HG03103 (cell line): ENCODE results near the gene ADCY10.
"Not testable (repeated sequence)": the region's sequence is repeated elsewhere in the genome, so short reads cannot be mapped to it uniquely, and the experiment has no call there.

Experiments used
- ATAC-seq: cut with Tn5 transposase; IDR thresholded peaks from one replicate; pipeline ENCODE4 v1.9.1; 2021; ENCODE audit warnings: low read depth; ENCODE audit not compliant: unreplicated experiment

The ADCY10 gene

DNA sequence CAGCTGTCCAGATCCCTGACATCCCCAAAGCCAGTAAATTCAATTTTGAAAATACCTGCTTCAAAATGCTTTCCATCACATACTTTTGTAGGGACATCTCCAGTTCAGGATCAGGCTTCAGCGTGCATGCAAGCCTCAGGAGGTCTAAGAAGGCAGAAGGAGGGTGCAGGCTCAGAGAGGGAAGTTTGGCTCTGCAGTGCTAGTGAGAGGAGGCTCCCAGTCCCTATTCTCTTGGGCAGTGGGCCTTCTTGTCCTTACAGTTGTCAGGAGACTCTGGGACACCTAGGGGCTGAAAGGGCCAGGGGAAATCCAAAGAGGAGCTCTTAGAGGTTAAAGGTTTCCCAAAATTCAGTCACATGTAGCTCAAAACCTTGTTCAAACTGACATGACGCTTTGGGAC lies 20.1 kb downstream of the ADCY10 start:
- ATAC-seq, result no peak

DNA sequence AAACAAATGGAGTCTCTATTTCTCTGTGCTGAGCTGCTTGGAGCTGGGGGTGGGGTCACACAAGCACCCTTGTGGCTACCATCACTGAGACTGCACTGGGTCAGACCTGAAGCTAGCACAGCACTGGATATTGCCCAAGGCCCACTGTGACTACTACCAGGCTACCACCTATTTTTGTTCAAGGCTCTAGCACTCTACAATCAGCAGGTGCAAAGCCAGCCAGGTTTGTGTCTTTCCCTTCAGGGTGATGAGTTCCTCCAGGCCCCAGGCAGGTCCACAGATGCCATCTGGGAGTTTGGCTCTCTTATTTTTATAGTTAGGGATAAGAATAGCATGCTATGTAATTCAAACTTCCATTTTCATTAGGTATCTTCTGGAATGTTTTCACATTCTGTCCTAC lies 23.5 kb downstream of the ADCY10 start:
- no peak for ATAC-seq

DNA sequence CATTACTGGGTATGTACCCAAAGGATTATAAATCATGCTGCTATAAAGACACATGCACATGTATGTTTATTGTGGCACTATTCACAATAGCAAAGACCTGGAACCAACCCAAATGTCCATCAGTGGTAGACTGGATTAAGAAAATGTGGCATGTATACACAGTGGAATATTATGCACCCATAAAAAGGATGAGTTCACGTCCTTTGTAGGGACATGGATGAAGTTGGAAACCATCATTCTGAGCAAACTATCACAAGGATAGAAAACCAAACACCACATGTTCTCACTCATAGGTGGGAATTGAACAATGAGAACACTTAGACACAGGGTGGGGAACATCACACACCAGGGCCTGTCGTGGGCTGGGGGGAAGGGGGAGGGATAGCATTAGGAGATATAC lies 26.7 kb downstream of the ADCY10 start:
- ATAC-seq, result not testable (repeated sequence)

DNA sequence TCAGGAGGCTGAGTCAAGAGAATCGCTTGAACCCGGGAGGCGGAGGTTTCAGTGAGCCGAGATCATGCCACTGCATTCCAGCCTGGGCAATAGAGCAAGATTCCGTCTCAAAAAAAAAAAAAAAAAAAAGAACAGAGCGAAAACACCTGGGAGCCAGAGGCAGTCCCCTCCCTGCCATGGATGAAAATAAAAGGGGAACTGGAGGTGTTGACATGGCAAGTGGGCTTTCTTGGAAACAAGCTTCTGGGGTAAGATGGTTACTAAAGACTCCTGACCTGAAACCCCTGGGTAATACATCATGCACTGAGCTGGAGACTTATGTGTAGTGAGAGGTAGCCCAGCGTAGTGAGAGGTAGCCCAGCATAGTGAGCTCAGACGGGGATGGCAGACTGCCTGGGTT lies 31.6 kb downstream of the ADCY10 start:
- ATAC-seq, result no peak

DNA sequence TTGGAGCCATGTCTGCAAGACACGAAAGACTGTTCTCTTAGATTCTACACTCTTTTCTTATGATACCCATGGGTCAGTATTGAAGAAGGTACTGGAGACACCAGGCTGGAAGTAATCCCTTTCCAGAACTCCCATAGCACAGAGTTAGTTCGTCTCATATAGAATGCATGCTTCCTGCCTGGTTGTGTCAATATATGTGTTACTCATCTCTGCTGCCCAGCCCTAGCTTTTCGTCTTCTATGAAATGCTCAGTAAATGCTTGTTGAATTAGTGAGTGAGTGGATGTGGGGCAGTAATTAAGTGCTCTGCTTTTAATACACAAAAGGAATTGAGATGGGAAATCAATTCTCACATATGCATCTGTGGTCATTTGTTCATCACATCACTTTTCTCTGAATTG lies 32.1 kb downstream of the ADCY10 start:
- ATAC-seq, result no peak

DNA sequence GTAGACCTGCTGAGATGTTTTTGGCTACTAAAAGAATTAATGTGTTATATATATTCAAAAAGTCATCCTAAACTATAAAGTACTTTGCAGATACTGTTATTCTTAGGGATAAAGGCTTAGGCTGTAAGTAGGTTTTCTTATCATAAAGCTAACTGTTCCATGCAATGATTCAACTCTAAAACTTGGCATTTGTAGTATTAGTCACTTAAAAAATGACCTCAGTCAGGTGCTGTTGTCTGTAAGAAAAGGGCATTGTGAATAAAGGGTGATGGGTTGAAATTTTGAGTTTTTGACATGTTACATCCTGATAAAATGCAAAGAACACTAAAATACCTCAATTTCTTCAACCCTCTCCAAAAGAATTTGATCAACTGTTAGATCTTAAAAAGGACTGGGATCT lies 32.9 kb downstream of the ADCY10 start:
- no peak for ATAC-seq

DNA sequence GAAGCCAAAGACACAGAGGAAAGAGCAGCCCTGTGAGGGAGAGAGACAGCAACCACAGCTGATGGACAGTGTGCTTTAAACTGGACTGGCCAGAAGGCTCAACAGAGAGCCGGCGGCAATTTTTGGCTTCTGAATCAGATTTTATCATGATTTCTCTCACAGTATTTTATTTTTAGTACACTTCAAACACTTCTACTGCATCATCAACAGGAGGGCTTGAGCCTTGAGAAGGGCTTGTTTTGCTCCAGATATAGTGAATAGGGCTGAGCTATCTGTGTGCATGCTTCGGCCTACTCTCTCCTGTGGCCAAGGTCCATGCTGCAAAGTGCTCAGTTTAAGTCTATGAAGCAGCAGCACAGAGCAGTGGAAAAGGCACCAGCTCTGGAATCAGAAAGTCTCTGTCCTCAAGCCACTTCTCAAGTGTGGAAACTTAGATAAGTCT lies 33.3 kb downstream of the ADCY10 start:
- ATAC-seq, result no peak

DNA sequence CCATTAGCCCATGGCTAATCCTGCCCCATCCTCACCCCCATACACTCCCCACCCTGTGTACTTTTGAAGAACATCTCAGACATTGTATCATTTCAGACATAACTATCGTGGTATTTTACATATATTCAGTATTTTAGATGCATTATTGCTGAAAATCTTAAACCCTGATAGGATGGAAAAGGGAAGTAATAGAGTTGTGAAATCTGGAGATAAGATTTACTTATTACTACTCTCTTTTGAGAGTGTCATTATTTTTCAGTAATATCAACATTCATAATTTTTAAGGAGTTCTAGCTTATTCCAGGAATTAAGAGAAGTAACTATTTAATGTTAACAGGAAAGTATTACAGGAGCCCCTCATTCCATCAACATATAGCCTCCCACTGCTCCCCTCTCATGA lies 34.4 kb downstream of the ADCY10 start:
- ATAC-seq, result no peak

DNA sequence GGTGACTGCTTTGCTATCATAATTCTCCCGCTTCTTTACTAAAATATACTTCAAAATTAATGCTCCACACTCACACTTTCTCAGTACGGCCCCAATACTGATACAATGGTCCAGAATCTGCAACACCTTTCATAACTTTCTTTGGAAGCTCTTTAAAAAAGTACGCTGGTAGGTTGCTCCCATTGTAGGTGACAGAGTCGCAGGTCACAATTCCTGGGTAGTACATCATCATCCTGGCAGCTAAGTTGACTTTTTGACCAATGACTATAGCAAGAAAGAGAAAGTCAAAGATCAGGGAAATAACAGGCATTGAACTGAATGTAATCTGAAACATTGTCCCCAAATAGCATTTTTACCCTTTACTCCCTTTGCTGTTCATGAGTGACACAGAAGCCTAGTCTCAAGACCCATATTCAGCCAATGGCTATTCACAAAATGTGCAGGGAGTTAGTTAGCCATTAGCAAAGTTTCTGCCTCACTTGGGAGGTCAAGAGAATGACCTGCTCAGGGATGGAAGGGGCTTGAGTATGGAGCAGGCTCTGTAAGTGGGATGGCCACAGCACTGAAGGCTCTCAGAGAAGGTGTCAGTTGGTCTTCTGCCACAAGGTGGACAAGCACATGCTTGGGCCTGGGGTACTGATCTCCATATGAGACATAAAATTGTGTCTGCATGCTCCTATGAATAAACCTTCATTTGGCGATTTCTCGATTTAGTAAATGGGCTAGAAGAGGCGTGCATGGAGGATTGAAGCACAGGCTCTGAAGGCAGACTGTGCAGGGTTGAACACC lies 35.4 kb downstream of the ADCY10 start:
- no peak for ATAC-seq

DNA sequence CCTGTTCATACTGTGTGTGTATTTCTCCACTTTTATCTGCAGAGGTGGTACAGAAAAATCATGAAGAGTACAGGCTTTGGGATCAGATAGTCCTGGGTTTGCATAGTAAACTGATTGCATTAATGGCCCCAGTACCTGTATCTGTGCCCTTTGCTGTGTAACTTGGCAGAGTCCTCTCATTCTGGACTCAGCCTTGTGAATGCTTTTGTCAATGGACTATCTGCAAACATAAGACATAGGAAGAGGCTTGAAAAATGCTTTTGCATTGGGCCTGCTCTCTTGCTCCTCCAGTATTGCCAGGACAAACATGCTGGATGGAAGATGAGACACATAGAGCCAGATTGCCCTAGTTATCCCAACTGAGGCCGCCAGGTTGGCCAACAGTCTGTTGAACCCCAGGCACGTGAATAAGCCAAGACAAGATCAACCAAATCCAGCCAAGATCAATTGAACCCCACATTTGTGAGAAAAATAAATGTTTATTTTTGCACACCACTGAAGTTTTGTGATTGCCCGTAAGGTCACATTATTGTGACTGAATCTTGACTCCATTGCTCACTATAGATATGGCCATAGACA lies 37.2 kb downstream of the ADCY10 start:
- ATAC-seq, result no peak

DNA sequence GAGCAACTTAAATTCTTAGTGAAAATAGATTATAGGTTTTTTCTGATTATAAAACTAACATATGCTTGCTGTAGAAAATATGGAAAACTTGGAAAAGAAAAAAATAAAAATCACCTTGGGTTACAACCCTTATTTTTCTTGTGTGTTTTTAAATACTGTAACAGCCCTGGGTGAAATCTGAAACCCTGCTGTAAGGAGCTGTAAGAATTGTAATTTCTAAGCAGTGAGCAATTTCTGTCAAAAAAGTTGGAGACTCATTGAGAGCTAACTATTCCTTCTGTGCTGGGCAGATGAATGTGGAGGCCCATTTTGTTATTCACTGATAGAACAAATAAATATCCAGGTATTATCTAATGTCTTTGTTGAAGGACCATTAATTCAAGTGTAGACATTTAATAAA lies 42.6 kb downstream of the ADCY10 start:
- ATAC-seq, result no peak

DNA sequence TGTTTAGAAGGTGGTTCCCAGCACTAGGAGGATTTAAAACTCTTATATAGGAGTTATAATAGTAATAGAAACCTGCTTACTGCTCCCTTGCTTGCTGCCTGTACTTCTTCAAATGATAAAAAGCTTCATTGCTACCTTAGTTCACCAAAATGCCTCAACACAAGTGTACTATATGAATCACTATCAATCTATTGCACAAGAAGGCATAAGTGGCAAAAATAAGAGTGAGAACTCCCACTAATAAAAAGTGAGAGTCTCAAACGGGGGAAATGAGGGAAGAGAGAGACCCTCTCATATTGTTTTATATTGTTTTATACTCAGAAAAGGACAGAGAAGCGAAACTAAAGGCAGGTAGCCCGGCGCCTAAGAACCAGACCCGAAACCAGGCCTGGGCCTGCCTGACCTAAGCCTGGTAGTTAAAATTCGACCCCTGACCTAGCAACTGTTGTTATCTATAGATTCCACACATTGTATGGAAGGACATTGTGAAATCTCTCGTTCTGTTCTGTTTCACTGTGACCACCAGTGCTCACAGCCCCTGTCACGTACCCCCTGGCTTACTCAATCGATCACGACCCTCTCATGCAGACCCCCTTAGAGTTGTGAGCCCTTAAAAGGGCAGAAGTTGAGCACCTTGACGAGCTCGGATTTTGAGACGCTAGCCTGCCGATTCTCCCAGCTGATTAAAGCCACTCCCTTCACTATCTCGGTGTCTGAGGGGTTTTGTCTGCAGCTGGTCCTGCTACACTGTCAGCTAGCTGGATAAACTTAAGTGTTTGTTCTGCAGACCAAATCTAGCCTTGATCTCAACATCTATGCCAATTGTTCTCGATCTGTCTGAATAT lies 44.6 kb downstream of the ADCY10 start:
- ATAC-seq, result not testable (repeated sequence)

DNA sequence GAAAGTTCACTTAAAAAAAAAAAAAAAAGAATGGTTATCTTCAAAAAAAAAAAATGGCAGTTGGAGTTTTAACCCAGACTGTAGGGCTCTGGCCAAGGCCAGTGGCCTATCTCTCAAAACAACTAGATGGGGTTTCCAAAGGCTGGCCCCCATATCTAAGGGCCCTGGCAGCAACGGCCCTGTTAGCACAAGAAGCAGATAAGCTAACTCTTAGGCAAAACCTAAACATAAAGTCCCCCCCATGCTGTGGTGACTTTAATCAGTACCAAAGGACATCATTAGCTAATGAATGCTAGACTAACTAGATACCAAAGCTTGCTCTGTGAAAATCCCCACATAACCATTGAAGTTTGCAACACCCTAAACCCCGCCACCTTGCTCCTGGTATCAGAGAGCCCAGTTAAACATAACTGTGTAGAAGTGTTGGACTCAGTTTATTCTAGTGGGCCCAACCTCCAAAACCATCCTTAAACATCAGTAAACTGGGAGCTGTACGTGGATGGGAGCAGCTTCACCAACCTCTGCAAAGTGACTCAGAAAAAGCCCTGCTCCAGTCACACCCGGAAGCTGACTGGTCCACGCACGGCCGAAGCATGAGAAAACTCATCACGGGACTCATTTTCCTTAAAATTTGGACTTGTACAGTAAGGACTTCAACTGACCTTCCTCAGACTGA lies 47.1 kb downstream of the ADCY10 start:
- ATAC-seq, result not testable (repeated sequence)

DNA sequence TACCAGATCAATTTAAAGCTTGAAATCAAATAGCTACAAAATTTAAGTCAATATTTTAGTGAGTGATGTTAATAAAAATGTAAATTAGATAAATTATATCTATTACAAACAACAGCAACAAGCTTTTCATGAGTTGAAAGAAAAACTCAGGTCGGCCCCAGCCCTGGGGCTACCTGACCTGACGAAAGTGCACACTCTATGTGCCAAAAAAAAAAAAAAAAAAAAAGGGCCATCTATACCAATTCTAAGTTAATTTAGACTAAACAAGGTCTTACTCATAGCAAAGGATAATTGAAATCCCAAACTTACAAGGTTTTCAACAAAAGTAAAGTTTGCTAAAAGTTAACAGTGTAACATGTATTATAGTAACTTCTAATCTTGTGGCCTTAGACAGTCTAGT lies 47.6 kb downstream of the ADCY10 start:
- not testable (repeated sequence) for ATAC-seq

DNA sequence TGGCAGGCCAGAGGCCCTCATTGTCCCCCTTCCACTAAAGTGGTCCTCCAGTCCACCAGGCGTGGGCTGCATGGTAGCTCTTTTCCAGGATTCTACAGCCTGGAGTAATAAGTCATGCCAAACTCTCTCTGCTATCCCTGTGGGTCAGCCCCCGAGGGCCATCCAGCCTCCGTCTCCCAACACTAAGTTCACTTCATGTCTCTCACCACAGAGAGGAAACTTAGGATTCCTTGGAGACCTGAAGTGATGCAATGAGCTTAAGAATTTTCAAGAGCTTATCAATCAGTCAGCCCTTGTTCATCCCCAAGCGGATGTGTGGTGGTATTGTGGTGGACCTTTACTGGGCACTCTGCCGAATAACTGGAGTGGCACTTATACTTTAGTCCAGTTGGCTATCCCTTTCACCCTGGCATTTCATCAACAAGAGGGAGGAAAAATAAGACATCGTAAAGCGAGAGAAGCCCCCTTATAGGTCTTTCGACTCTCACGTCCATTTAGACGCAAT lies 48.1 kb downstream of the ADCY10 start:
- not testable (repeated sequence) for ATAC-seq

DNA sequence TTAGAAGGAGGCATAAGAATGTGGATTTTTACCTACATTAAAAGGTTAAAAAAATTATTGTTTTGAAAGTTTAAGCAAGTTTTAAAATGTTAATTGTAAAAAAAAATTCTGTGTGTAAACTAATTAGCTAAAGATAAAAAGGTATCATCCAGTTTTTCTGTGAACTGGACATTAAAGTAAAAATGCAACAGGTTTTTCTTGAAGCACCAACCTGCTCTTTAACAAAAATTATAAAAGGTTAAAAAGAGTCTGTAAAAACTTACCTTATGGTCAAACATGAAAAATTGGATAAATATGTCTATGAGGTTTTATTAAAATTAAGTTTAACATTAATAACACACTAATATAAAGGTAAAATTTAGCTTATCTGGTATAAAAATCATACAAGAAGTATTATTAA lies 48.7 kb downstream of the ADCY10 start:
- ATAC-seq, result not testable (repeated sequence)

DNA sequence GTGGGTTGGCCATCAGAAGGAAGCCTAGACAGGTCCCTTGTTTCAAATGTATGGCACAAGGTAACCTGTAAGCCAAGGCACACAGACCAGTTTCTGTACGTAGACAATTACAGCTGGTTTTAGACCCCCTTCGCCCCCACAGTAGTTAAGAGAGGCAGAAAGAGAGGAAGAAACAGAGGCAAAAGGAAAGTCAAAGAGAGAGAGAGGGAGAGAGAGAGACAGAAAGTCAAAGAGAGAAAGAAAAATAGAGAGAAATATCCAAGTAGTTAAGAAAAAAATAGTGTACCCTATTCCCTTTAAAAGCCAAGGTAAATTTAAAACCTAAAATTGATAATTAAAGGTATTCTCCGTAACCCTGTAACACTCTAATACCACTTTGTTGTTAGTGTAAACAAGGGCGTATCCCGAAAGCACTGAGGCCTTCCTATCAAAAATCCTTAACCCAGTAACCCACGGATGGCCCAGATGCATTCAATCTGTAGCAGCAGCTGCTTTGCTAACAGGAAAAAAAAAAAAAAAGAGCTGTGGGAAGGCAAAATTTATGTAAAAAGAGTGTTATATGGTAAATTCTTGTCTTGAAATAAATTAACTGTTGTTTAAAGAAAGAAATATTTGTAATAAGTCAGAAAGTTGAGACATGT lies 49.4 kb downstream of the ADCY10 start:
- ATAC-seq, result no peak

DNA sequence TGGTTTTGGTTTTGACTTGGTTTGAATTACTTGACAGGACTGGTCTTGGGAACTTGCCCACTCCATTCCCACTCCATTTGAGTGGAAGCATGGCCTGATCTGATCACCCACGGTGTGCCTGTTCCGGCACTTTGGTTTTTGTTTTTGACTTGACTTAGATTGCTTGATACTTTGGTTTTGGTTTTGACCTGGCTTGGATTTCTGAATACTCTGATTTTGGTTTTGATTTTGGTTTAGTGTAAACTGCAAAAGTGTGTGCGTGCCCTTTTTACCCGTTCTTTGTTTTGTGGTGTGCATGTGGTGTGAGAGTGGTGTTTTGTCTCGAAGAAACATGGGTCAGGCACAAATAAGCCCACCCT lies 50.0 kb downstream of the ADCY10 start:
- ATAC-seq, result no peak

DNA sequence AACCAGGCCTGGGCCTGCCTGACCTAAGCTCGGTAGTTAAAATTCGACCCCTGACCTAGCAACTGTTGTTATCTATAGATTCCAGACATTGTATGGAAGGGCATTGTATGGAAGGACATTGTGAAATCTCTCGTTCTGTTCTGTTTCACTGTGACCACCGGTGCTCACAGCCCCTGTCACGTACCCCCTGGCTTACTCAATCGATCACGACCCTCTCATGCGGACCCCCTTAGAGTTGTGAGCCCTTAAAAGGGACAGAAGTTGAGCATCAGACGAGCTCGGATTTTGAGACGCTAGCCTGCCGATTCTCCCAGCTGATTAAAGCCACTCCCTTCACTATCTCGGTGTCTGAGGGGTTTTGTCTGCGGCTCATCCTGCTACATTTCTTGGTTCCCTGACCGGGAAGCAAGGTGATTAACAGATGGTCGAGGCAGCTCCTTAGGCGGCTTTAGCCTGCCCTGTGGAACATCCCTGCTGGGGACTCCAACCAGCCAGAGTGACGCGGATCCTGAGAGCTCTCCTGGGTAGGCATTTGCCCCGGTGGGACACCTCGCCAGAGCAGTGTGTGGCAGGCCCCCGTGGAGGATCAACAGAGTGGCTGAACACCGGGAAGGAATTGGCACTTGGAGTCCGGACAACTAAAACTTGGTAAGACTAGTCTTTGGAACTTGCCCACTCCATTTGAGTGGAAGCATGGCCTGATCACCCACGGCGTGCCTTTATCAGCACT lies 50.6 kb downstream of the ADCY10 start:
- not testable (repeated sequence) for ATAC-seq
